Activated CD8-positive, alpha-beta T cell treated with anti-CD3 and anti-CD28 coated beads for 36 hours (primary cell): Measurements from ENCODE around the gene VSTM1. TPM values are rescaled to one million over a fixed set of nuclear protein-coding genes. Genes with fewer than 3 reads are reported as not detected.

Experiments
- ATAC-seq: fragments of 200-7000 bp; cut with Tn5 transposase; one replicate; pipeline ENCODE4 v1.10.0; 2021; ENCODE audit warnings: mild to moderate bottlenecking, moderate library complexity
- CTCF ChIA-PET: fragments of 350-600 bp; sonication (Branson Sonifier 250); formaldehyde crosslinking; loops from one replicate; lab custom pipeline; 2021; ENCODE audit warnings: antibody characterized with exemption; lab: Charles Lee
- POLR2A ChIA-PET: fragments of 350-600 bp; sonication (Branson Sonifier 250); formaldehyde crosslinking; loops from one replicate; lab custom pipeline; 2021; ENCODE audit warnings: antibody characterized with exemption; lab: Charles Lee
- DNase-seq: peaks from one replicate; pipeline ENCODE4 v3.0.0-alpha.2; 2020
- H3K27ac Mint-ChIP-seq: one replicate; pipeline ENCODE4 v1.8.0; 2021; ENCODE audit warnings: mild to moderate bottlenecking, mixed read lengths
- H3K27me3 Mint-ChIP-seq: one replicate; pipeline ENCODE4 v1.8.0; 2021; ENCODE audit warnings: mixed read lengths
- H3K36me3 Mint-ChIP-seq: one replicate; pipeline ENCODE4 v1.8.0; 2021; ENCODE audit warnings: low read depth, mixed read lengths
- H3K4me1 Mint-ChIP-seq: one replicate; pipeline ENCODE4 v1.8.0; 2021; ENCODE audit warnings: low read depth, mixed read lengths
- H3K4me3 Mint-ChIP-seq: one replicate; pipeline ENCODE4 v1.8.0; 2021; ENCODE audit warnings: mild to moderate bottlenecking, moderate library complexity, mixed read lengths
- H3K9me3 Mint-ChIP-seq: one replicate; pipeline ENCODE4 v1.8.0; 2021; ENCODE audit warnings: mixed read lengths
- intact Hi-C: fragments of 100-400 bp; cut with micrococcal nuclease; formaldehyde crosslinking; loops from one replicate; pipeline ENCODE4 v1.10.0; 2022
- total RNA-seq, 2 experiments: library from RNA; stranded (reverse); gene quantifications; one replicate each; pipeline ENCODE4 v1.2.3, GENCODE V29; 2021
- TF ChIP-seq, protein P1 (sequence below): fragments of 200-600 bp; IDR thresholded peaks from one replicate; pipeline ENCODE4 v1.8.0; 2022; ENCODE audit warnings: antibody characterized with exemption, mild to moderate bottlenecking

Gene VSTM1
- total RNA-seq, 2 experiments from 2014 or later: not detected

DNA sequence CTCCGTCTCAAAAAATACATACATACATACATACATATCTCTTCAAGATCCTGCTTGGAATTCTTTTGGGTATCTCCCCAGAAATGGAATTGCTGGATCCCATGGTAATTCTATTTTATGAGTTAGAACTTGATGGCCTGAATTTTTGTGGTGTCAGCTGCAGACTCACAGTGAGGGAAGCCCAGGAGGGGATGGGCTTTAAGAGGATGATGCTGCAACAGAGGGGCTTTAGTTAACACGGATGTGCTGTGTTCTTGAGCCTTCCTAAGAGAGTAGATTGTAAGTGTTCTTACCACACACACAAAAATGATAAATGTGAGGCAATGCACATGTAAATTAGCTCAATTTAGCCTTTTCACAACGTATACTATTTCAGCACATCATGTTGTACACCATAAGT, 40.5 kb downstream of the VSTM1 start:
- CTCF ChIA-PET: interaction anchor here (0.6 to 2.7 kb wide), 29 partner anchors 8 to 625 kb away, joined by 3 to 23 read pairs (median 5); no protein-coding TSS in a partner anchor
- intact Hi-C loops: loop anchor here (5.0 to 10.0 kb wide), 2 partner anchors 78 to 181 kb away; no protein-coding TSS in a partner anchor
- Mint-ChIP-seq H3K4me3 (no peak overlapping the region), H3K36me3 (no peaks in the 10 kb centered on the region), H3K27me3 (peaks cover 20% of the 10 kb centered on the region), H3K4me1 (peaks cover 10% of the 10 kb centered on the region), H3K27ac (no peak overlapping the region), H3K9me3 (no peaks in the 10 kb centered on the region)
- ATAC-seq: no peak
- POLR2A ChIA-PET: no interaction called here
- no peak for DNase-seq
- TF ChIP-seq, protein P1, sequence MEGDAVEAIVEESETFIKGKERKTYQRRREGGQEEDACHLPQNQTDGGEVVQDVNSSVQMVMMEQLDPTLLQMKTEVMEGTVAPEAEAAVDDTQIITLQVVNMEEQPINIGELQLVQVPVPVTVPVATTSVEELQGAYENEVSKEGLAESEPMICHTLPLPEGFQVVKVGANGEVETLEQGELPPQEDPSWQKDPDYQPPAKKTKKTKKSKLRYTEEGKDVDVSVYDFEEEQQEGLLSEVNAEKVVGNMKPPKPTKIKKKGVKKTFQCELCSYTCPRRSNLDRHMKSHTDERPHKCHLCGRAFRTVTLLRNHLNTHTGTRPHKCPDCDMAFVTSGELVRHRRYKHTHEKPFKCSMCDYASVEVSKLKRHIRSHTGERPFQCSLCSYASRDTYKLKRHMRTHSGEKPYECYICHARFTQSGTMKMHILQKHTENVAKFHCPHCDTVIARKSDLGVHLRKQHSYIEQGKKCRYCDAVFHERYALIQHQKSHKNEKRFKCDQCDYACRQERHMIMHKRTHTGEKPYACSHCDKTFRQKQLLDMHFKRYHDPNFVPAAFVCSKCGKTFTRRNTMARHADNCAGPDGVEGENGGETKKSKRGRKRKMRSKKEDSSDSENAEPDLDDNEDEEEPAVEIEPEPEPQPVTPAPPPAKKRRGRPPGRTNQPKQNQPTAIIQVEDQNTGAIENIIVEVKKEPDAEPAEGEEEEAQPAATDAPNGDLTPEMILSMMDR: no peak

GRCh38 chr19:54021932-54022331, 41.8 kb downstream of the VSTM1 start:
- Mint-ChIP-seq H3K4me3 (no peak overlapping the region), H3K9me3 (no peaks in the 10 kb centered on the region), H3K4me1 (peaks cover 10% of the 10 kb centered on the region), H3K27ac (no peak overlapping the region), H3K27me3 (peaks cover 23% of the 10 kb centered on the region), H3K36me3 (no peaks in the 10 kb centered on the region)
- POLR2A ChIA-PET: no interaction called here
- no peak for ATAC-seq
- TF ChIP-seq, protein P1: no peak
- intact Hi-C loops: loop anchor here (5.0 to 10.0 kb wide), 2 partner anchors 77 to 180 kb away; no protein-coding TSS in a partner anchor
- CTCF ChIA-PET: interaction anchor here (0.7 to 2.6 kb wide), 3 partner anchors 92 to 247 kb away, joined by 3 to 14 read pairs (median 3); no protein-coding TSS in a partner anchor
- no peak for DNase-seq

DNA sequence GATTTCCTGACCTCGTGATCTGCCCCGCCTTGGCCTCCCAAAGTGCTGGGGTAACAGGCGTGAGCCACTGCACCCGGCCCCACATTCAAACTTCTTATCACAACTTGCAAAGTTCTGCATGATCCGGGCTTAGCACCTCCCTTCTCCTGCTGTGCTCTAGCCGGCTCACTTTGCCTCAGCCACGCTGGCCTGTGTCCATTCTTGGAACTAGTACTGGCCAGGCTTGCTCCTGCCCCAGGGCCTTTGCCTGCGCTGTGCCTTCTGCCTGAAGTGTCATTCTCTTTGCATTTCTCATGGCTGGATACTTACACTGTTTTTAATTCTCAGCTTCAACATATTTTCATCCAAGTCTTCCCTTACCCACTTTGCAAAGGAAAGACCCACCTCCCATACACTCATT, 42.3 kb downstream of the VSTM1 start:
- ChIA-PET POLR2A (interaction anchor here (0.6 kb wide), 2 partner anchors 12 to 67 kb away, joined by 4 read pairs; no protein-coding TSS in a partner anchor), CTCF (interaction anchor here (0.7 to 1.3 kb wide), 2 partner anchors 228 to 246 kb away, joined by 3 read pairs; no protein-coding TSS in a partner anchor)
- no peak for DNase-seq
- ATAC-seq: no peak
- TF ChIP-seq, protein P1: no peak
- Mint-ChIP-seq H3K36me3 (no peaks in the 10 kb centered on the region), H3K9me3 (no peaks in the 10 kb centered on the region), H3K27ac (no peak overlapping the region), H3K27me3 (peaks cover 25% of the 10 kb centered on the region), H3K4me3 (no peak overlapping the region), H3K4me1 (peaks cover 10% of the 10 kb centered on the region)
- intact Hi-C loops: loop anchor here (5.0 to 10.0 kb wide), 2 partner anchors 77 to 179 kb away; no protein-coding TSS in a partner anchor

DNA sequence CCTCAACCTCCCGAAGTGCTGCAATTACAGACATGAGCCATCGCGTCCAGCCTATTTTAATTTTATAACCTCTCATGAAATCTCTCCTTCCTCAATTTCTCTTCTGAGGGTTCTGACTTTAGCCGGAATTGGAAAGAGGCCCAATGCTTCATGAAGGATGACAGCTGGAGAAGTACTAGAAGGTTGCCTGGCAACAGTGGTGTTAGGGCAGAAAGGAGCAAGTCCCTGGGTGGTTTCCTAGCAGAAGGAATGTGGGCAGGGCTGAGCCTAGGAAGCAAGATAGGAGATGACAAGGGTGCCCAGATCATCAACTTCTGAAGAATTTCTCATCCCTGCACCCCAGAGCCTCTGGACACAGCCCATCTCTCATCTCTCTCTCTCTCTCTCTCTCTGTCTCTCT, 46.4 kb downstream of the VSTM1 start:
- H3K4me3 Mint-ChIP-seq: no peak overlapping the region
- no peaks in the 10 kb centered on the region for H3K36me3 Mint-ChIP-seq
- H3K27ac Mint-ChIP-seq: no peak overlapping the region
- H3K9me3 Mint-ChIP-seq: no peaks in the 10 kb centered on the region
- DNase-seq: no peak
- POLR2A ChIA-PET: no interaction called here
- H3K27me3 Mint-ChIP-seq: peaks cover 24% of the 10 kb centered on the region
- CTCF ChIA-PET: interaction anchor here (0.8 to 1.3 kb wide), 2 partner anchors 13 kb away, joined by 3 to 4 read pairs; no protein-coding TSS in a partner anchor
- H3K4me1 Mint-ChIP-seq: peaks cover 6% of the 10 kb centered on the region
- ATAC-seq: no peak
- intact Hi-C loops: no loop called here
- TF ChIP-seq, protein P1: no peak

GRCh38 chr19:54014920-54015560, 48.7 kb downstream of the VSTM1 start:
- ChIA-PET POLR2A (no interaction called here), CTCF (interaction anchor here (1.0 kb wide), 1 partner anchor 8 kb away, joined by 3 read pairs; no protein-coding TSS in a partner anchor)
- Mint-ChIP-seq H3K27me3 (peaks cover 22% of the 10 kb centered on the region), H3K4me3 (no peak overlapping the region), H3K9me3 (no peaks in the 10 kb centered on the region), H3K4me1 (peaks cover 2% of the 10 kb centered on the region), H3K27ac (no peak overlapping the region), H3K36me3 (no peaks in the 10 kb centered on the region)
- TF ChIP-seq, protein P1: no peak
- intact Hi-C loops: no loop called here
- ATAC-seq: no peak
- DNase-seq: no peak
